ENCODE measurements around the gene DUSP18.

DNA sequence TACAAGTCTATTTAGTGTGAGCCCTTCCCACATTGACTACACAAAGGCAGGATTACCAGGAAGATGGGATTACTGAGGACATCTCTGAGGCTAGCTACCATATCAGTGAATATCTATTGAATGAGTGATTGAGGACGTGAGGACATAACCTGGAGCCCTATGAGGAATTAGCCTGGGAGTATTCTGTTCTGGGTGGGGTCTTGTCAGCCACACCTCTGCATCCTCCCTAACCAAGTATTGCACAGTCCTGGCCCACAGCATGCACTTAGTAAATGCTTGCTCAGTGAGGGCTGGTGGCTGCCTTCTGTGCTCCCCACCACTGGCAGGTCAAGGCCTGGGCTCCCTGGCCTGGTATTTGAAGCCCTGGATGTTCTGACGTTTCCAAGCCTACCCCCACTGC lies 14.8 kb downstream of the DUSP18 start:
- TF ChIP-seq, protein P1, sequence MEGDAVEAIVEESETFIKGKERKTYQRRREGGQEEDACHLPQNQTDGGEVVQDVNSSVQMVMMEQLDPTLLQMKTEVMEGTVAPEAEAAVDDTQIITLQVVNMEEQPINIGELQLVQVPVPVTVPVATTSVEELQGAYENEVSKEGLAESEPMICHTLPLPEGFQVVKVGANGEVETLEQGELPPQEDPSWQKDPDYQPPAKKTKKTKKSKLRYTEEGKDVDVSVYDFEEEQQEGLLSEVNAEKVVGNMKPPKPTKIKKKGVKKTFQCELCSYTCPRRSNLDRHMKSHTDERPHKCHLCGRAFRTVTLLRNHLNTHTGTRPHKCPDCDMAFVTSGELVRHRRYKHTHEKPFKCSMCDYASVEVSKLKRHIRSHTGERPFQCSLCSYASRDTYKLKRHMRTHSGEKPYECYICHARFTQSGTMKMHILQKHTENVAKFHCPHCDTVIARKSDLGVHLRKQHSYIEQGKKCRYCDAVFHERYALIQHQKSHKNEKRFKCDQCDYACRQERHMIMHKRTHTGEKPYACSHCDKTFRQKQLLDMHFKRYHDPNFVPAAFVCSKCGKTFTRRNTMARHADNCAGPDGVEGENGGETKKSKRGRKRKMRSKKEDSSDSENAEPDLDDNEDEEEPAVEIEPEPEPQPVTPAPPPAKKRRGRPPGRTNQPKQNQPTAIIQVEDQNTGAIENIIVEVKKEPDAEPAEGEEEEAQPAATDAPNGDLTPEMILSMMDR (conservative IDR thresholded peaks at IDR 0.05 in 1 of 2, IDR thresholded peaks at IDR 0.05 in 1 of 2; ENCODE audit: low read depth in 1 of 2, low read length in 2 of 2): no peak
- TF ChIP-seq EZH2 (IDR thresholded peaks at IDR 0.05; ENCODE audit: low read length, missing control alignments): no peak
